Endothelial cell of umbilical vein (primary cell): ENCODE measurements around the gene DGKG. TPM values are rescaled to one million over a fixed set of nuclear protein-coding genes. Genes with fewer than 3 reads are reported as not detected.

Experiments used
- BruUV-seq: library from RNA; stranded (reverse); fragments of 400-500 nt; replicated peaks from 2 replicates; lab custom pipeline; 2021; lab: Mats Ljungman, UMichigan
- CTCF ChIA-PET: fragments of 300-600, 350-600 bp; sonication (Branson Sonifier 250); formaldehyde crosslinking; loops from one replicate; lab custom pipeline; 2021; ENCODE audit warnings: antibody characterized with exemption, inconsistent platforms; lab: Charles Lee
- POLR2A ChIA-PET: fragments of 300-600, 350-600 bp; sonication (Branson Sonifier 250); formaldehyde crosslinking; loops from one replicate; lab custom pipeline; 2021; ENCODE audit warnings: antibody characterized with exemption, inconsistent platforms; lab: Charles Lee
- DNase-seq: peaks from one replicate; pipeline ENCODE4 v3.0.0-alpha.2; 2011; ENCODE audit warnings: low read depth, low spot score
- FAIRE-seq: peaks from 2 replicates; lab custom pipeline; 2011; peaks lifted over from hg19 to GRCh38; lab: Jason Lieb, UNC
- H2AFZ ChIP-seq: 2 replicates; pipeline ENCODE4 v1.6.0; 2012; ENCODE audit warnings: low read depth, low read length, control low read depth, inconsistent platforms
- H3K27ac ChIP-seq: 2 replicates; pipeline ENCODE4 v1.5.1; 2011; ENCODE audit warnings: low read depth, mild to moderate bottlenecking, control low read depth, low read length, moderate library complexity; ENCODE audit not compliant: insufficient read depth
- H3K27me3 ChIP-seq, 2 experiments: 2 replicates each; pipeline versions ENCODE4 v1.6.0 to v1.6.1; 2011; ENCODE audit warnings: low read length in 2 of 2, mixed read lengths in 1 of 2; ENCODE audit not compliant: control insufficient read depth in 2 of 2, insufficient read depth in 2 of 2
- H3K36me3 ChIP-seq, 2 experiments: 2 replicates in 1 of 2; 3 replicates in 1 of 2; pipeline ENCODE4 v1.5.1; 2011; ENCODE audit warnings: low read length in 2 of 2, mild to moderate bottlenecking in 1 of 2, moderate library complexity in 1 of 2; ENCODE audit not compliant: control insufficient read depth in 2 of 2, insufficient read depth in 2 of 2; ENCODE audit errors: extremely low read depth in 1 of 2
- H3K4me1 ChIP-seq: 3 replicates; pipeline ENCODE4 v1.5.1; 2011; ENCODE audit warnings: mild to moderate bottlenecking, low read length; ENCODE audit not compliant: control insufficient read depth, insufficient read depth; ENCODE audit errors: extremely low read depth
- H3K4me2 ChIP-seq: 2 replicates; pipeline ENCODE4 v1.6.1; 2011; ENCODE audit warnings: low read length, control low read depth, mixed read lengths; ENCODE audit not compliant: insufficient read depth
- H3K4me3 ChIP-seq, 3 experiments: fragments of 200-600 bp in 1 of 3; sonication (generic), shearing (Covaris generic) in 1 of 3; replicated peaks in 1 of 3; 2 replicates each; pipeline ENCODE4 v1.5.1; 2011 to 2016; ENCODE audit warnings: control low read depth in 3 of 3, low read length in 3 of 3, mild to moderate bottlenecking in 2 of 3, inconsistent platforms in 1 of 3, low read depth in 1 of 3, moderate library complexity in 1 of 3; ENCODE audit not compliant: insufficient read depth in 1 of 3
- H3K79me2 ChIP-seq: 2 replicates; pipeline ENCODE4 v1.6.0; 2012; ENCODE audit warnings: low read length, inconsistent platforms; ENCODE audit not compliant: control insufficient read depth, insufficient read depth
- H3K9ac ChIP-seq: replicated peaks from 2 replicates; pipeline ENCODE3; 2011; ENCODE audit warnings: low read length, control low read depth; ENCODE audit not compliant: insufficient read depth; ENCODE audit errors: extremely low read depth
- H3K9me1 ChIP-seq: replicated peaks from 3 replicates; pipeline ENCODE4 v1.6.0; 2011; ENCODE audit warnings: mild to moderate bottlenecking, low read length; ENCODE audit not compliant: control insufficient read depth, insufficient read depth; ENCODE audit errors: extremely low read depth
- H3K9me3 ChIP-seq: replicated peaks from 2 replicates; pipeline ENCODE4 v1.5.1; 2012; ENCODE audit warnings: low read length, inconsistent platforms; ENCODE audit not compliant: control insufficient read depth, insufficient read depth
- H4K20me1 ChIP-seq: replicated peaks from 2 replicates; pipeline ENCODE3; 2011; ENCODE audit warnings: mild to moderate bottlenecking, low read length; ENCODE audit not compliant: control insufficient read depth, insufficient read depth; ENCODE audit errors: extremely low read depth
- CTCF ChIP-seq, 2 donors: IDR thresholded peaks; 1 replicate in 1 of 2; 2 replicates in 1 of 2; pipeline ENCODE4 v1.5.1; 2011; ENCODE audit warnings: low read length in 2 of 2, mild to moderate bottlenecking in 2 of 2, moderate library complexity in 2 of 2, control low read depth in 1 of 2, inconsistent platforms in 1 of 2, low read depth in 1 of 2; ENCODE audit not compliant: insufficient read depth in 1 of 2; ENCODE audit errors: extremely low read depth in 1 of 2
- FOS ChIP-seq: IDR thresholded peaks from 2 replicates; pipeline ENCODE4 v1.6.1; 2011; ENCODE audit warnings: mild to moderate bottlenecking, low read length, moderate library complexity, borderline replicate concordance; ENCODE audit not compliant: insufficient read depth
- GATA2 ChIP-seq: IDR thresholded peaks from 2 replicates; pipeline ENCODE4 v1.7.0; 2011; ENCODE audit warnings: low read depth, mild to moderate bottlenecking, moderate library complexity, mixed read lengths, low read length; ENCODE audit not compliant: insufficient read length, insufficient read depth
- JUN ChIP-seq: IDR thresholded peaks from 2 replicates; pipeline ENCODE4 v1.6.1; 2011; ENCODE audit warnings: borderline replicate concordance, low read depth; ENCODE audit not compliant: insufficient read length, insufficient read depth
- MYC ChIP-seq: IDR thresholded peaks from one replicate; pipeline ENCODE4 v1.6.1; 2011; ENCODE audit warnings: mild to moderate bottlenecking, low read depth, low read length
- POLR2A ChIP-seq: IDR thresholded peaks from 2 replicates; pipeline ENCODE4 v1.6.1; 2012; ENCODE audit warnings: low read depth, mild to moderate bottlenecking, control low read depth, low read length
- POLR2AphosphoS5 ChIP-seq: IDR thresholded peaks from 2 replicates; pipeline ENCODE4 v1.6.1; 2012; ENCODE audit warnings: low read depth, mild to moderate bottlenecking, control low read depth, low read length, moderate library complexity; ENCODE audit not compliant: insufficient read depth
- dilution Hi-C: fragments of 300-500 bp; cut with MboI; formaldehyde crosslinking; loops from one replicate; pipeline ENCODE4 v1.15.0; 2019; ENCODE audit warnings: low sequenced_read_pairs; ENCODE audit not compliant: extremely low pct_ligation_motif_present
- intact Hi-C: fragments of 100-400 bp; cut with micrococcal nuclease; formaldehyde crosslinking; loops from one replicate; pipeline ENCODE4 v1.10.0; 2022
- polyA plus RNA-seq, 4 experiments: library from polyadenylated mRNA; depleted of rRNA in 3 of 4; stranded (reverse) in 3 of 4; unstranded in 1 of 4; fragments of >200 nt; gene quantifications; 2 replicates each; pipeline versions ENCODE4 v1.2.1 to v1.2.3, GENCODE V29; 2011 to 2012; ENCODE audit warnings: missing spikeins in 1 of 4
- total RNA-seq: library from RNA; stranded (reverse); gene quantifications from 2 replicates; pipeline ENCODE4 v1.2.3, GENCODE V29; 2021
- TF ChIP-seq, protein P1 (sequence below): IDR thresholded peaks from 2 replicates; pipeline ENCODE4 v1.6.1; 2011; ENCODE audit not compliant: insufficient read depth, insufficient read length

Gene DGKG
- total and polyA plus RNA-seq, 2 donors (not counting 3 experiments of a cell fraction or from before 2014, with no cell fraction given) = not detected

DNA sequence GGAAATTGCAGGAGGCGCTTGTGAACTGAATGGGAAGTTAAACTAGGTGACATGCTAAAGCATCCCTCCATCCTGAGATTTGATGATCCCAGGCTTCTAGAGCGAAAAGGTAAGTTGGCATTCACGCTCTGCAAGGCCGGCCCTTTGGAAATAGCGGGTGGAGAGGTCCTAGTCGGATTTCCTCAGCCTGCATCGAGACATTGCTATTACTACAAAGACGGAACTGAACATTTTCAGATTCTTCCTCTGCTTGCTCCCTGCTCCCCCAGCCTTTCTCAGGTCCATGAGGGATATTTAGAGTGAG is 77.7 kb downstream of the DGKG start:
- TF ChIP-seq, protein P1, sequence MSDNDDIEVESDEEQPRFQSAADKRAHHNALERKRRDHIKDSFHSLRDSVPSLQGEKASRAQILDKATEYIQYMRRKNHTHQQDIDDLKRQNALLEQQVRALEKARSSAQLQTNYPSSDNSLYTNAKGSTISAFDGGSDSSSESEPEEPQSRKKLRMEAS = no peak
- TF ChIP-seq POLR2AphosphoS5 (no peak), MYC (no peak), FOS (no peak), CTCF (IDR thresholded peaks at IDR 0.05; ENCODE audit: extremely low read depth in 1 of 2, insufficient read depth in 1 of 2, low read depth in 1 of 2, low read length in 2 of 2) (no peak), POLR2A (no peak), GATA2 (no peak), JUN (no peak)
- H3K4me3 ChIP-seq = no peak overlapping the region
- H3K9me1 ChIP-seq = no peaks in the 10 kb centered on the region
- H3K9ac ChIP-seq = no peak overlapping the region
- DNase-seq (no peak), FAIRE-seq (no peak)
- H3K9me3 ChIP-seq = no peaks in the 10 kb centered on the region
- H2AFZ ChIP-seq = no peak overlapping the region
- no peaks in the 10 kb centered on the region for H3K4me1 ChIP-seq
- H3K27ac ChIP-seq = no peak overlapping the region
- ChIA-PET POLR2A (no interaction called here), CTCF (no interaction called here)
- dilution Hi-C loops = no loop called here
- H3K36me3 ChIP-seq = no peaks in the 10 kb centered on the region
- BruUV-seq = no TSS peak
- H3K27me3 ChIP-seq = no peaks in the 10 kb centered on the region
- no peaks in the 10 kb centered on the region for H4K20me1 ChIP-seq
- intact Hi-C loops = no loop called here
- no peak overlapping the region for H3K4me2 ChIP-seq
- no peaks in the 10 kb centered on the region for H3K79me2 ChIP-seq
